Measurements from ENCODE around the gene PDK3. TPM values are rescaled to one million over a fixed set of nuclear protein-coding genes. Genes with fewer than 3 reads are reported as not detected.

The PDK3 gene
- total RNA-seq = 5.3 and 5.8 TPM in 2 replicates

- H3K4me3 ChIP-seq (ENCODE audit: low read depth, low read length) = peak within 1 kb of the TSS; percentile 54
- FAIRE-seq = no peak
- H3K36me3 ChIP-seq (ENCODE audit: control insufficient read depth, insufficient read depth, low read length) = no peaks in the 10 kb centered on the region
- no peak for TF ChIP-seq CTCF (IDR thresholded peaks at IDR 0.05; ENCODE audit: insufficient read depth, low read length, severe bottlenecking)
- H3K27me3 ChIP-seq (ENCODE audit: control insufficient read depth, insufficient read depth, low read length) = no peaks in the 10 kb centered on the region
- DNase-seq (ENCODE audit: low read depth) = peak; percentile 59
These were observed at the start of gene PDK3 for GRCh38 chrX:24464836-24465531. Gene PDK3 (plus strand): TSS chrX:24465286. CDS start chrX:24465456, 170 bp downstream.

- no peak for TF ChIP-seq CTCF (IDR thresholded peaks at IDR 0.05; ENCODE audit: insufficient read depth, low read length, severe bottlenecking)
- no peak overlapping the region for H3K4me3 ChIP-seq (ENCODE audit: low read depth, low read length)
- DNase-seq (ENCODE audit: low read depth) (no peak), FAIRE-seq (no peak)
- H3K27me3 ChIP-seq (ENCODE audit: control insufficient read depth, insufficient read depth, low read length) = no peaks in the 10 kb centered on the region
- no peaks in the 10 kb centered on the region for H3K36me3 ChIP-seq (ENCODE audit: control insufficient read depth, insufficient read depth, low read length)
These were observed 49.2 kb upstream of the PDK3 start for GRCh38 chrX:24415921-24416320.

GRCh38 chrX:24423960-24424359 lies 41.1 kb upstream of the PDK3 start:
- TF ChIP-seq CTCF (IDR thresholded peaks at IDR 0.05; ENCODE audit: insufficient read depth, low read length, severe bottlenecking) = no peak

GRCh38 chrX:24424948-24425347 lies 40.1 kb upstream of the PDK3 start:
- TF ChIP-seq CTCF (IDR thresholded peaks at IDR 0.05; ENCODE audit: insufficient read depth, low read length, severe bottlenecking) = no peak
- no peak overlapping the region for H3K4me3 ChIP-seq (ENCODE audit: low read depth, low read length)
- no peaks in the 10 kb centered on the region for H3K27me3 ChIP-seq (ENCODE audit: control insufficient read depth, insufficient read depth, low read length)
- FAIRE-seq = no peak
- no peaks in the 10 kb centered on the region for H3K36me3 ChIP-seq (ENCODE audit: control insufficient read depth, insufficient read depth, low read length)
- DNase-seq (ENCODE audit: low read depth) = no peak

More at GRCh38 chrX:24423960-24424359, 41.1 kb upstream of the PDK3 start:
- DNase-seq (ENCODE audit: low read depth) = peak; percentile 35
- H3K4me3 ChIP-seq (ENCODE audit: low read depth, low read length) = no peak overlapping the region
- H3K27me3 ChIP-seq (ENCODE audit: control insufficient read depth, insufficient read depth, low read length) = no peaks in the 10 kb centered on the region
- no peaks in the 10 kb centered on the region for H3K36me3 ChIP-seq (ENCODE audit: control insufficient read depth, insufficient read depth, low read length)
- no peak for FAIRE-seq

GRCh38 chrX:24425806-24426205 lies 39.3 kb upstream of the PDK3 start:
- no peaks in the 10 kb centered on the region for H3K27me3 ChIP-seq (ENCODE audit: control insufficient read depth, insufficient read depth, low read length)
- DNase-seq (ENCODE audit: low read depth) (no peak), FAIRE-seq (no peak)
- H3K36me3 ChIP-seq (ENCODE audit: control insufficient read depth, insufficient read depth, low read length) = no peaks in the 10 kb centered on the region
- no peak overlapping the region for H3K4me3 ChIP-seq (ENCODE audit: low read depth, low read length)
- TF ChIP-seq CTCF (IDR thresholded peaks at IDR 0.05; ENCODE audit: insufficient read depth, low read length, severe bottlenecking) = no peak
